Lower leg skin (tissue), 3 donors: ENCODE results near the gene HRH1.

Experiments used
- CTCF ChIP-seq, 3 donors: fragments of 450-650 bp; IDR thresholded peaks; one replicate each; pipeline ENCODE4 v1.5.1; 2016; ENCODE audit warnings: antibody characterized with exemption in 3 of 3, mild to moderate bottlenecking in 3 of 3, moderate library complexity in 2 of 3
- POLR2A ChIP-seq, 2 donors: fragments of 450-650 bp; IDR thresholded peaks; one replicate each; pipeline ENCODE4 v1.6.1; 2016 to 2017; ENCODE audit warnings: antibody characterized with exemption in 2 of 2, mild to moderate bottlenecking in 1 of 2, moderate library complexity in 1 of 2

GRCh38 chr3:11140030-11140712 is 14.1 kb upstream of the HRH1 start:
- no peak for TF ChIP-seq CTCF (IDR thresholded peaks at IDR 0.05)
- no peak for TF ChIP-seq POLR2A (IDR thresholded peaks at IDR 0.05)
